ENCODE results near the gene C5orf34.
"Not testable (repeated sequence)": the region's sequence is repeated elsewhere in the genome, so short reads cannot be mapped to it uniquely, and the experiment has no call there.

The C5orf34 gene

GRCh38 chr5:43514816-43515677 is at the start of gene C5orf34:
Gene C5orf34, minus strand, starts transcription at chr5:43515148. Its CDS starts 5,809 bp downstream, at chr5:43509339.
- DNase-seq = peak; percentile 97 to 99

GRCh38 chr5:43564289-43564850 is 49.4 kb upstream of the C5orf34 start:
- no peak for DNase-seq

DNA sequence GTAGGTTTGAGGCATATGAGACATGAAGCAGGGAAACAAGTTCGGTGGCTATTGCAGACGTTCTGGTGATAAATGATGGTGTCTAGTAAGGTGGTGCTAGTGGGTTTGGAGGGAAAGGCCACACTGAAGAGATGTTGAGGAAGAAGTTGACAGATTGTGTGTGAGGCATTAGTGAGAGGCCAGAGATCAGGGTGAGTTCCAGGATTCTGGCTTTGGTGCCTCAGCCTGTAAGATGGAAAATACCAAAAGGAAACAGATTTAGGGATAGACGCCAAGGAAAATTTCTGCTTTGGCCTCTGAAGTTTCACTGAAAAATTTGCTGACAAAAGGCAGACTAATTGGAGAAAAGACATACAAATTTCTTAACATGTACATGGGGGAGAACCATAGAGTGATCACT is 48.4 kb upstream of the C5orf34 start:
- DNase-seq = no peak

GRCh38 chr5:43561356-43561755 is 46.4 kb upstream of the C5orf34 start:
- no peak for DNase-seq

DNA sequence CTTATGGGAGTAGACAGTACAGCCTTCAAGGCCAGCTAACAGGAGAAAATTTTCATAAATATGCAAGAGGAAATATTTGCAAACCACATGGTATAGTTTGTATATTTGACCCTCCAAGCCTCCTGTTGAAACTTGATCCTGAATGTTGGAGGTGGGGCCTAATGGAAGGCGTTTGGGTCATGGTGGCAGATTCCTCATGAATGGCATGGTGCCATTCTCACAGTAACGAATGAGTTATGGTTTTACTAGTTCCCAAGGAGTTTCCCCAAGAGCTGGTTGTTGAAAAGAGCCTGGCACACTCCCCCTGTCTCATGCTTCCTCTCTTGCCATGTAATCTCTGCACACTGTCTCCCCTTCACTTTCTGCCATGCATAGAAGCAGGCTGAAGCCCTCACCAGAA is 45.2 kb upstream of the C5orf34 start:
- DNase-seq = no peak

DNA sequence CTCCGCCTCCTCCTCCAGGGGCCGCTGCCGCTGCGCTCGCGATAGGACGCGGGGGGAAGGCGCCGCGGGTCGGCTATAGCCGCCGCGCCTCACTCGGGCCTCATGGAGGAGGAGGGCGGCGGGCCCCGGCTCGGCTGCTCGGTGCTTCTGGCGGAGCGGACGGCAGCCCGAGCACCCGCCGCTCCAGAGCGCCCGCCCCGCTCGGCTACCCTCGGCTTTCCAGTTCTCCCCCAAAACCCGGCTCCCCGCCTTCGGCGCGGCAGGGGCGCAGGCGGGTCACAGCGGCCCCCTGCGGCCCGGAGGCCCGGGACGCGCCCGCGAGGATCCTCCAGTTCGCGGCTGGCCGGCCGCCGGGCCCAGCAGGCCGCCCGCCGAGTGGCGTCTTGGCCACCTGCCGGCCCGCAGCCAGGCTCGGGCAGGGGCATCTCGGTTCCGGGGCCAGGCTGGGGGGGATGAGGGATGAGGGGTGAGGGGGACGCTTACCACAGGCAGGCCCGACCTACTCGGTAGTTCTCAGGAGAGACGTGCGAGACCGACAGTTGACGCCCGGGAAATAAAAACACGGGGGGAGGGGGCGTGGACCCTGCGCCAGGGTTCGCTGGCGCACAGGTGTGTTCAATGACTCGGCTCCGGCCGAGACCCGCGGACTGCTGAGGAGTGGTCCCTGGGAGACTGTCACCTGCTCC is 42.1 kb upstream of the C5orf34 start, which contains the start of gene PAIP1:
TSS of gene PAIP1 (minus strand) at position 221 of the 686 bp plus-strand sequence. CDS start 231 bp downstream, outside the sequence.
- peak; percentile 76 to 81 for DNase-seq

DNA sequence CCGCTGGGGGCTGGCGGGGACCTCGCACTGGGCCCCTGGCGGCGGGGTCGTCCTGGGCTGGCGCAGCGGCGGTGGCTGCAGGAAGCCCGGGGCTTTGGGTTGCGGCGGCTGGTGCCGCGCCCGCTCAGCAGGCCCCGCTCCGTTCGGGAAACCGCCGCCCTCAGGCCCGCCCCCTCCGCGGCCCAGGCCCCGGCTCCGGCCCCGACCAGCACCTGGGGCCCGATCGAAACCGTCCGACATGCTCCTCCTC is 41.6 kb upstream of the C5orf34 start:
- DNase-seq = peak in 1 of 2 experiments; percentile 84

- DNase-seq = peak; percentile 53 to 66
Measured at GRCh38 chr5:43555895-43556606, 41.1 kb upstream of the C5orf34 start.

DNA sequence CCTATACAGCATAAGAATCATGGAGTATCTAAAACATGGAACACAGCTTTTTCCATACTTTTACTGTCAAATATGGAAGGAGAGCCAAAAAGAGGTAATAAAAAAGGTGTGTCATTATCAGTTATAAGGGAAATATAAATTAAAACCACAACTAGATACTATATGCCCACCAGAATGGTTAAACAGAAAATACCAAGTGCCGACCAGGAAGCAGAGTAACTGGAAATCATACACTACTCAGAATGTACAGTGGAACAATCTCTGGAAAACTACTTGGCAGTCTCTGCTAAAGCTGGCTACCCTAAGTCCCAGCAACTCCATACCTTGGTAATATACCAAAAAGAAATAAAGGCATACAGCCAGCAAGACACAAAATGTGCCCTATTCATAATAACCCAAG is 39.5 kb upstream of the C5orf34 start:
- no peak for DNase-seq

GRCh38 chr5:43553381-43553780 is 38.4 kb upstream of the C5orf34 start:
- DNase-seq = no peak

GRCh38 chr5:43551731-43552130 is 36.8 kb upstream of the C5orf34 start:
- DNase-seq = no peak

DNA sequence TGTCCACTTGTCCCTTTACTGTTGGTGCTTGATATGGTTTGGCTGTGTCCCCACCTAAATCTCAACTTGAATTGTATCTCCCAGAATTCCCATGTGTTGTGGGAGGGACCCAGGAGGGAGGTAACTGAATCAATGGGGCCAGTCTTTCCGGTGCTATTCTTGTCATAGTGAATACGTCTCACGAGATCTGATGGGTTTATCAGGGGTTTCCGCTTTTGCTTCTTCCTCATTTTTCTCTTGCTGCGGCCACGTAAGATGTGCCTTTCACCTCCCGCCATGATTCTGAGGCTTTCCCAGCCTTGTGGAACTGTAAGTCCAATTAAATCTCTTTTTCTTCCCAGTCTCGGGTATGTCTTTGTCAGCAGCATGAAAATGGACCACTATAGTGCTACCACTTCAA is 34.3 kb upstream of the C5orf34 start:
- DNase-seq = not testable (repeated sequence)

DNA sequence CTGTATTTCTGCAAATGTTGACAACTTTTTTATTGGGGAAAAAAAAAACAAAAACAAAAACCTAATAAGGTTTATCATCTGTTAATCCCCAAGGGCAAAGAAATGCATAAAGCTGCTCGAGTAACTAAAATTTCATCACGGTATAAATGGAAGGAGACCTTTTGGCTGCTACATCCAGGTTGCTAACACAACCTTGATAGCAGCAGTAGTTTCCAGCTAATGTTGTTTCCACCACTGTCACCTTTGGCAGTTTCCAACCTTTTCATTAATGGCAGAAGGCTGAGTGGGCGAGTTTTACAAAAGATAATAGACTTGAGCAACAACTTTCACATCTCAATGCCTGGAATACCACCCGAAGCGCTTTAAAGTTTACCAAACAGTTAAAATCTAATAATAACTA is 33.4 kb upstream of the C5orf34 start:
- no peak for DNase-seq

- DNase-seq = no peak
Measured at GRCh38 chr5:43547532-43547931, 32.6 kb upstream of the C5orf34 start.

- no peak for DNase-seq
Measured at GRCh38 chr5:43543434-43543833, 28.5 kb upstream of the C5orf34 start.

DNA sequence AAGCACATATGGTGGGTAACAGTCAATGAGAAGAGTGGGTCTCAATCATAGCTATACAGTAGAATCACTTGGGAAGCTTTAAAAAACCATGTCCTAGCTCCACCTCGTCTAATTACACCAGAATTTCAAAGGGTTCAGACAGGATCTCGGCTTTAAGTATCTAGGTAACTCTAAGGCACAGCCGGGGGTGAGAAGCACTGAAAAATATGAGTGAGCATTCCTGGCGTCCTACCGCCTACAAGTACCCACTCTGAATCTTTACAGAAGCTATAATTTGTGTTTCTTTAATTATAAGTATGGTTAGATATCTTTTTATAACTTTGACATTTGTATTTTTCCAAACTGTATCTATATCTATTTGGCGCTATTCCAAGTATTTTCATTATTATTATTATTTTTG is 25.8 kb upstream of the C5orf34 start:
- DNase-seq = no peak

- DNase-seq = no peak
Measured at GRCh38 chr5:43536972-43537371, 22.0 kb upstream of the C5orf34 start.

DNA sequence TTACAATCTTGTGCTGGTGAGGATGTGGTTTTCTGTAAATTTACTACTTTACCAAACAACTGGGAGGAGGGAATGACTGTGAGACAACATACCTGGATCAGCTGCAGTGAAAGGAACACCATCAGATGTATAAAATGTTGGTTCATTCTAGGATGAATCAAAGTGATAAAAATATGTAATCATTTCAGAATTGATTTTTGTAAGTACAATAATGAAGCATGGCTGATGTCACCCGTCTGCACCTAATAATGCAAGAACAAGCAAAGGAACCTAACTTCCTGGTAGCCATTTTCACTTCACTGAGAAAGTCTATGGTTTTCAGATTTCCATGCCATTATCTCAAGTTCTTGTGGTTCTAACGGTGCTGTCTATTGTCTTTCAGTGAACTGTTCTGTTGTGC is 18.7 kb upstream of the C5orf34 start:
- DNase-seq = no peak

GRCh38 chr5:43530648-43531047 is 15.7 kb upstream of the C5orf34 start:
- no peak for DNase-seq

DNA sequence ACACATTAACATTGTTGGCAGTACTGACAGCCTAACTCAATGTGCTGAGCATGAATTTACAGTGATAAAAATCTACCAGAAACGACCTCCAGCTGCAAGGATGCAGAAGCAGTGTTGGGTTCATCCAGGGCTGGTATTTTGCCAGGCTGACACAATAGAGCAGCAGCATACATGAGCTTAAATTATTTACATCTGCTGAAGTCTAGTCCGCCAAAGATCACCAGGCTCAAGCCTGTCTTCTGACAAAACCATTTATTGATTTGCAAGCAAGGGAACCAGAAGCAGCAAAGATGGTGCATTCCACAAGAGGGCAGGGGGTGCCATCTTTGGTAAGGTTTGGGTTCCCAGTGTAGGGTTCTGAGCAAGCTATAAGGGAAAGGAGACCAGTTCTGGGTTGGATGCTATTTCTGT is 8.7 kb upstream of the C5orf34 start:
- DNase-seq = no peak

DNA sequence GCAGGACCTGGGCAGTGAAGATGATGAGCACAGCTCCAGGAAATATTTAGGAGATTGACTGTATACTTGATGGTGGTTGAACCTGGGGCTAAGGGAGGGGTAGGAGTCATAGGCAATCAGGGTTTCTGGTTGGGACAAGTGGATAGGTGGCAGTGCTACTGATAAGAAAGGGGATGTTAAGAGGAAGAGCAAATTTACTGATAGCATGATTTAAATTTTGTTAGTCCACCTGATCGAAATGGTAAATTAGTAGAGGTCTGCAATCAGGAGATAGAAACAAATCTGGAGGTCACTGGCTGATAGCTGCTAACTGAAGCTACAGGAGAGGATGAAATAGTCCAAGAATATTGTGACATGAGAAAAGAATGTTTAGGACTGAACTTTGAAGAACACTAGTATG is 5.7 kb upstream of the C5orf34 start:
- no peak for DNase-seq

DNA sequence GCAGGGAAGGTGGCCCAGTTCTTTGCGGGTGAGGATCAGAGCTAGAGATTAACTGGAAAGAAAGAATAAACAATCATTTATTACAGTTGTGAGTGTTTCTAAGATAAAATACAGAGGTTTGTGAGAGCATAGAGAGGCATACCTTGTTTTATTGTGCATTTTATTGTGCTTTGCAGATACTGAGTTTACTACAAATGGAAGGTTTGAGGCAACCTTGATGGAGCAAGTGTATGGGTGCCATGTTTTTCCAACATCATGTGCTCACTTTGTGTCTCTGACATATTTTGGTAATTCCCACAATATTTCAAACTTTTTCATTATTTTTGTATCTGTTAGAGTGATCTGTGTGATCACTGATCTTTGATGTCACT is 715 bp upstream of the C5orf34 start:
- no peak for DNase-seq

GRCh38 chr5:43514471-43514815 is 505 bp downstream of the C5orf34 start:
- DNase-seq = peak in 1 of 2 experiments; percentile 59

DNA sequence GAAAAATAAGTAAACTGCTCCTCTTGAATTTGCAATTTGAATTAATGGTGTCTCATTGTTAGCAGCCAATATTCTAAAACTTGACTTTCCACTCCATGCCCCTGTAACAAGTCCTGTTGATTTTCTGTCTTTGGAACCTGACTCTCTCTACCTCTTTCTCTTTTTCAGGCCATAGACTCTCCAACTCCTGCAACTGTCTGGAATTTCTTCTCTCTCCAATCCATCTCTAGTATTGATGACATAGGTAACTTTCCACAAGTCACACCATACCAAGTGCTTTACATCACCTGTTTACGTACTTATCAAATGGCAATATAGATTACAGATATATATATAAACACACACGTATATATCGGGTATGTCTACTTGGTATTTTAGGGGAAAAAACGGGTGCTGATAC is 923 bp downstream of the C5orf34 start:
- DNase-seq = no peak

All from activated CD4-positive, alpha-beta T cell treated with anti-CD3 and anti-CD28 coated beads, Interleukin-2, amount 50 U/mL, for 48 hours (primary cell).